K562 (cell line): ENCODE results near the gene ARPC4. TPM values are rescaled to one million over a fixed set of nuclear protein-coding genes. Genes with fewer than 3 reads are reported as not detected.
A peak's percentile ranks its signal among the peaks of the same experiment; 100 is the strongest.

Source experiments
- ADNP ChIP-seq: fragments of 200-800 bp; sonication (Bioruptor generic); IDR thresholded peaks from 2 replicates; pipeline ENCODE4 v1.6.1; 2016; ENCODE audit warnings: missing genetic modification characterization, missing compliant biosample characterization
- AFF4 ChIP-seq: sonication (generic); formaldehyde crosslinking; IDR thresholded peaks from 2 replicates; pipeline ENCODE4 v1.8.0; 2023; ENCODE audit warnings: mild to moderate bottlenecking, missing genetic modification reagents
- CBFB ChIP-seq: sonication (generic); formaldehyde crosslinking; IDR thresholded peaks from 2 replicates; pipeline ENCODE4 v1.4.0; 2020; ENCODE audit warnings: mild to moderate bottlenecking, missing genetic modification reagents
- CREB3 ChIP-seq: fragments of 450-650 bp; conservative IDR thresholded peaks from 2 replicates; pipeline ENCODE4 v1.6.1; 2016; ENCODE audit warnings: missing genetic modification characterization, low read depth, mild to moderate bottlenecking, missing compliant biosample characterization, moderate library complexity
- KDM1A ChIP-seq, 2 experiments: fragments of 450-650 bp; IDR thresholded peaks; 2 replicates each; pipeline ENCODE4 v1.6.1; 2016; ENCODE audit warnings: mild to moderate bottlenecking in 2 of 2
- NR2C1 ChIP-seq, 2 experiments: fragments of 450-650 bp; IDR thresholded peaks; 2 replicates each; pipeline ENCODE4 v1.6.1; 2017; ENCODE audit warnings: mild to moderate bottlenecking in 2 of 2, antibody characterized with exemption in 1 of 2, inconsistent platforms in 1 of 2, missing compliant biosample characterization in 1 of 2, missing genetic modification characterization in 1 of 2
- POLR2G ChIP-seq: fragments of 200-400 bp; formaldehyde crosslinking; IDR thresholded peaks from 2 replicates; pipeline ENCODE4 v1.6.1; 2017; ENCODE audit warnings: low read depth, mild to moderate bottlenecking, antibody characterized with exemption, low read length, moderate library complexity
- SAP30 ChIP-seq: fragments of 200-600 bp; sonication (generic); IDR thresholded peaks from 2 replicates; pipeline ENCODE4 v1.6.1; 2012; ENCODE audit warnings: borderline replicate concordance, low read depth, mild to moderate bottlenecking, moderate library complexity, low read length, control low read depth, inconsistent platforms; ENCODE audit not compliant: insufficient read depth, poor library complexity, severe bottlenecking
- ZNF253 ChIP-seq: fragments of 250-450 bp; sonication (Bioruptor Pico); conservative IDR thresholded peaks from 2 replicates; pipeline ENCODE4 v1.6.1; 2021; ENCODE audit warnings: mild to moderate bottlenecking
- ZNF609 ChIP-seq: sonication (generic); formaldehyde crosslinking; IDR thresholded peaks from 2 replicates; pipeline ENCODE4 v1.8.1; 2023; ENCODE audit warnings: missing genetic modification reagents, mild to moderate bottlenecking, borderline replicate concordance
- polyA plus RNA-seq, 8 experiments: library from polyadenylated mRNA; depleted of rRNA in 4 of 8; stranded (reverse) in 5 of 8; unstranded in 3 of 8; fragments of >200 nt; fragmentation: Nextera tagmentation in 2 of 8; fragmentation: Illumina TruSeq in 1 of 8; extraction: Ambion mirVana in 2 of 8; extraction: Trizol in 1 of 8; gene quantifications; 2 replicates each; pipeline versions ENCODE4 v1.2.1 to v1.2.3, GENCODE V29; 2011 to 2014; ENCODE audit warnings: inconsistent platforms in 1 of 8, missing spikeins in 1 of 8
- total RNA-seq, 7 experiments: library from RNA; depleted of rRNA in 6 of 7; stranded (reverse); fragments of >200 nt in 6 of 7; fragmentation: Illumina TruSeq in 2 of 7; extraction: Trizol in 2 of 7; gene quantifications; 2 replicates each; pipeline versions ENCODE4 v1.2.1 to v1.2.3, GENCODE V29; 2011 to 2021; ENCODE audit warnings: low replicate concordance in 1 of 7
- TF ChIP-seq, protein P1 (sequence below), 2 experiments: fragments of 150-350 bp in 1 of 2; IDR thresholded peaks; 2 replicates each; pipeline ENCODE4 v1.6.1; 2012 to 2016; ENCODE audit warnings: low read depth in 2 of 2, low read length in 2 of 2, mild to moderate bottlenecking in 1 of 2, moderate library complexity in 1 of 2

The ARPC4 gene
- total and polyA plus RNA-seq, 9 of the 15 experiments (the other 6 are each of a cell fraction or from before 2014, with no cell fraction given), result 20.1 to 153 (median 119) TPM

- TF ChIP-seq AFF4 (CRISPR knock-in tag) (no peak), ZNF253 (CRISPR knock-in tag) (no peak), POLR2G (peak; percentile 66), KDM1A (IDR thresholded peaks at IDR 0.05) (peak; percentile 18 to 57; a peak in 1 of 4 replicates), NR2C1 (IDR thresholded peaks at IDR 0.05) (no peak), NR2C1 (tag; IDR thresholded peaks at IDR 0.05) (no peak), SAP30 (no peak), ZNF609 (no peak), CREB3 (tag) (no peak), CBFB (0 out of 2 replicates have a peak, but pooled peaks have one; percentile 34), ADNP (tag) (peak; percentile 79)
- TF ChIP-seq, protein P1, sequence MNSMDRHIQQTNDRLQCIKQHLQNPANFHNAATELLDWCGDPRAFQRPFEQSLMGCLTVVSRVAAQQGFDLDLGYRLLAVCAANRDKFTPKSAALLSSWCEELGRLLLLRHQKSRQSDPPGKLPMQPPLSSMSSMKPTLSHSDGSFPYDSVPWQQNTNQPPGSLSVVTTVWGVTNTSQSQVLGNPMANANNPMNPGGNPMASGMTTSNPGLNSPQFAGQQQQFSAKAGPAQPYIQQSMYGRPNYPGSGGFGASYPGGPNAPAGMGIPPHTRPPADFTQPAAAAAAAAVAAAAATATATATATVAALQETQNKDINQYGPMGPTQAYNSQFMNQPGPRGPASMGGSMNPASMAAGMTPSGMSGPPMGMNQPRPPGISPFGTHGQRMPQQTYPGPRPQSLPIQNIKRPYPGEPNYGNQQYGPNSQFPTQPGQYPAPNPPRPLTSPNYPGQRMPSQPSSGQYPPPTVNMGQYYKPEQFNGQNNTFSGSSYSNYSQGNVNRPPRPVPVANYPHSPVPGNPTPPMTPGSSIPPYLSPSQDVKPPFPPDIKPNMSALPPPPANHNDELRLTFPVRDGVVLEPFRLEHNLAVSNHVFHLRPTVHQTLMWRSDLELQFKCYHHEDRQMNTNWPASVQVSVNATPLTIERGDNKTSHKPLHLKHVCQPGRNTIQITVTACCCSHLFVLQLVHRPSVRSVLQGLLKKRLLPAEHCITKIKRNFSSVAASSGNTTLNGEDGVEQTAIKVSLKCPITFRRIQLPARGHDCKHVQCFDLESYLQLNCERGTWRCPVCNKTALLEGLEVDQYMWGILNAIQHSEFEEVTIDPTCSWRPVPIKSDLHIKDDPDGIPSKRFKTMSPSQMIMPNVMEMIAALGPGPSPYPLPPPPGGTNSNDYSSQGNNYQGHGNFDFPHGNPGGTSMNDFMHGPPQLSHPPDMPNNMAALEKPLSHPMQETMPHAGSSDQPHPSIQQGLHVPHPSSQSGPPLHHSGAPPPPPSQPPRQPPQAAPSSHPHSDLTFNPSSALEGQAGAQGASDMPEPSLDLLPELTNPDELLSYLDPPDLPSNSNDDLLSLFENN (IDR thresholded peaks at IDR 0.05; ENCODE audit: low read depth in 2 of 2, low read length in 2 of 2), result no peak
Measured at GRCh38 chr3:9828801-9829755, 36.2 kb downstream of the ARPC4 start (continued).
